Endothelial cell (in vitro differentiated cells): ENCODE measurements around the gene CCDC88A. TPM values are rescaled to one million over a fixed set of nuclear protein-coding genes. Genes with fewer than 3 reads are reported as not detected.

Source experiments
- DNase-seq: peaks from one replicate; pipeline ENCODE4 v3.0.0; 2021; ENCODE audit warnings: low spot score
- H3K27ac Mint-ChIP-seq: one replicate; pipeline ENCODE4 v1.8.0; 2021; ENCODE audit warnings: mixed read lengths, inconsistent platforms; ENCODE audit not compliant: unreplicated experiment
- H3K27me3 Mint-ChIP-seq: one replicate; pipeline ENCODE4 v1.8.0; 2021; ENCODE audit warnings: mild to moderate bottlenecking, moderate library complexity, mixed read lengths, inconsistent platforms; ENCODE audit not compliant: unreplicated experiment
- H3K36me3 Mint-ChIP-seq: one replicate; pipeline ENCODE4 v1.8.0; 2021; ENCODE audit warnings: mild to moderate bottlenecking, low read depth, mixed read lengths, inconsistent platforms; ENCODE audit not compliant: unreplicated experiment
- H3K4me1 Mint-ChIP-seq: one replicate; pipeline ENCODE4 v1.8.0; 2021; ENCODE audit warnings: mild to moderate bottlenecking, mixed read lengths, inconsistent platforms; ENCODE audit not compliant: unreplicated experiment
- H3K4me3 Mint-ChIP-seq: one replicate; pipeline ENCODE4 v1.8.0; 2021; ENCODE audit warnings: mild to moderate bottlenecking, mixed read lengths, inconsistent platforms; ENCODE audit not compliant: unreplicated experiment
- H3K9me3 Mint-ChIP-seq: one replicate; pipeline ENCODE4 v1.8.0; 2021; ENCODE audit warnings: mixed read lengths, inconsistent platforms; ENCODE audit not compliant: unreplicated experiment
- total RNA-seq: library from RNA; stranded (reverse); fragmentation: NEBNext Ultra II Directional; extraction: Animal tissue kit (Norgen Biotek cat#: 25700); gene quantifications from one replicate; pipeline ENCODE4 v1.2.1, GENCODE V29; 2021; ENCODE audit not compliant: unreplicated experiment
- TF ChIP-seq, protein P1 (sequence below): fragments of 200-600 bp; sonication (generic); IDR thresholded peaks from one replicate; pipeline ENCODE4 v1.5.0; 2021; ENCODE audit warnings: antibody characterized with exemption; ENCODE audit not compliant: unreplicated experiment

CCDC88A gene
- total RNA-seq, 1 donor from 2014 or later = 98.7 TPM

DNA sequence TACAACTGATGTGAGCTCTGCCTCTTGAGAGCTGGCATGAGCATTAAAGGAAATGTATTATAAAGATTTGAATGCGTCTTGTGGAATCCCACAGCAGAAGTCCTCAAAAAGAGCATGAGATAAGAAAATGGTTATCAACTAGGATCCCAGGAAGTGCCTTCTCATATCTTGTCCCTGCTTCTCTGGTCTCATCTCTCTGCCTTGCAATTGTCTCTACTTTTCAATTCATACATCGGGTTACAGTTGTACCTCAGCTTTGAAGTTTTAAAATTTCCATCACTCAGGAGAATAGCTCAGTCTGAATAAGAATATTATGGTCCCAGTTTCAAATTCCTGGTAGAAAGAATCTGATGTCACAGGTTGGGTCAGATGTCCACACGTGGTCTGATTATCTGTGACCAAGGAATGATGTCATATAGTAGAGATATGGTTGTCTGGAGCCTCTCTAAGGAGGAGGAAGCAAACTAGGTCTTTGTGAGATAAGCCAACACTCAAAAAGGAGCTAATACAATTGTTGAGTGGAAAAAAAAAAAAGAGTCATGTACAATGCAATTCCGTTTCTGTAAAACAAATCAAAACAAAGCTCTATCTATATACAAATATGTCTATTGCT, 21.7 kb upstream of the CCDC88A start:
- TF ChIP-seq, protein P1, sequence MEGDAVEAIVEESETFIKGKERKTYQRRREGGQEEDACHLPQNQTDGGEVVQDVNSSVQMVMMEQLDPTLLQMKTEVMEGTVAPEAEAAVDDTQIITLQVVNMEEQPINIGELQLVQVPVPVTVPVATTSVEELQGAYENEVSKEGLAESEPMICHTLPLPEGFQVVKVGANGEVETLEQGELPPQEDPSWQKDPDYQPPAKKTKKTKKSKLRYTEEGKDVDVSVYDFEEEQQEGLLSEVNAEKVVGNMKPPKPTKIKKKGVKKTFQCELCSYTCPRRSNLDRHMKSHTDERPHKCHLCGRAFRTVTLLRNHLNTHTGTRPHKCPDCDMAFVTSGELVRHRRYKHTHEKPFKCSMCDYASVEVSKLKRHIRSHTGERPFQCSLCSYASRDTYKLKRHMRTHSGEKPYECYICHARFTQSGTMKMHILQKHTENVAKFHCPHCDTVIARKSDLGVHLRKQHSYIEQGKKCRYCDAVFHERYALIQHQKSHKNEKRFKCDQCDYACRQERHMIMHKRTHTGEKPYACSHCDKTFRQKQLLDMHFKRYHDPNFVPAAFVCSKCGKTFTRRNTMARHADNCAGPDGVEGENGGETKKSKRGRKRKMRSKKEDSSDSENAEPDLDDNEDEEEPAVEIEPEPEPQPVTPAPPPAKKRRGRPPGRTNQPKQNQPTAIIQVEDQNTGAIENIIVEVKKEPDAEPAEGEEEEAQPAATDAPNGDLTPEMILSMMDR = no peak
- Mint-ChIP-seq H3K36me3 (no peaks in the 10 kb centered on the region), H3K4me1 (no peaks in the 10 kb centered on the region), H3K9me3 (no peaks in the 10 kb centered on the region), H3K4me3 (no peak overlapping the region), H3K27ac (no peak overlapping the region), H3K27me3 (peaks cover 3% of the 10 kb centered on the region)
- no peak for DNase-seq

- TF ChIP-seq, protein P1 = no peak
- no peak for DNase-seq
- no peak overlapping the region for H3K27ac Mint-ChIP-seq
- H3K4me1 Mint-ChIP-seq = no peaks in the 10 kb centered on the region
- peaks cover 3% of the 10 kb centered on the region for H3K27me3 Mint-ChIP-seq
- H3K36me3 Mint-ChIP-seq = no peaks in the 10 kb centered on the region
- H3K4me3 Mint-ChIP-seq = no peak overlapping the region
- no peaks in the 10 kb centered on the region for H3K9me3 Mint-ChIP-seq
Observed at GRCh38 chr2:55439101-55439397, 19.4 kb upstream of the CCDC88A start.

DNA sequence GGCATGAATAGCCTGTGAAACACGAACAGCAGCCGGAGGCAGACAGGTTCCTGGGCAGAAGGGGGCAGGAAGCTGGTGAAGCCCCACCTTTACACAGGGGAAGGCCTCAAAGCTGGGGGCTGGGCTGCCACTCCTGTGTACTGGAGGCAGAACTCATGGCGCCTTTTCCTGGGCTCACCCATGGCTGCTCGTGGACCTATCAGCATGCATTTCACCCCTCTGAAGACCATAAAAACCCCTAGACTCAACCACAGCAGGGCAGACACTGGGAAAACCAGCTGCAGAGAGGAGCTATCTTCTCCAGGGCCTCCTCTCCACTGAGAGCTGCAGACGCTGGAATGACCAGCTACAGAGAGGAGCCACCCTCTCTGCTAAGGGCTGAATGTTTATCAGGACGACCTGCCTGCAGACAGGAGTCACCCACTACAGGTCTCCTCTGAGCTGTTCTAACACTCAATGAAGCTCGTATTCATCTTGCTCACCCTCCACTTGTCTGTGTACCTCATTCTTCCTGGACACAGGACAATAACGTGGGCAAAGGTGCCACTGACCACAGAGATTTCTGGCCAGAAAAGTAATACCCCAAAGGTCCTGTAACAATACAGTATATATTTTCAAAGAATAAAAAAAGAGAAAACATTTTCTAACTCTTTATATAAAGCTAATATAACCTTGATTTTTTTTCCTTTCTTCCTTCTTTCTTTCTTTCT, 18.9 kb upstream of the CCDC88A start:
- TF ChIP-seq, protein P1 = no peak
- Mint-ChIP-seq H3K36me3 (no peaks in the 10 kb centered on the region), H3K27me3 (peaks cover 2% of the 10 kb centered on the region), H3K4me3 (no peak overlapping the region), H3K27ac (no peak overlapping the region), H3K9me3 (no peaks in the 10 kb centered on the region), H3K4me1 (no peaks in the 10 kb centered on the region)
- DNase-seq = no peak

DNA sequence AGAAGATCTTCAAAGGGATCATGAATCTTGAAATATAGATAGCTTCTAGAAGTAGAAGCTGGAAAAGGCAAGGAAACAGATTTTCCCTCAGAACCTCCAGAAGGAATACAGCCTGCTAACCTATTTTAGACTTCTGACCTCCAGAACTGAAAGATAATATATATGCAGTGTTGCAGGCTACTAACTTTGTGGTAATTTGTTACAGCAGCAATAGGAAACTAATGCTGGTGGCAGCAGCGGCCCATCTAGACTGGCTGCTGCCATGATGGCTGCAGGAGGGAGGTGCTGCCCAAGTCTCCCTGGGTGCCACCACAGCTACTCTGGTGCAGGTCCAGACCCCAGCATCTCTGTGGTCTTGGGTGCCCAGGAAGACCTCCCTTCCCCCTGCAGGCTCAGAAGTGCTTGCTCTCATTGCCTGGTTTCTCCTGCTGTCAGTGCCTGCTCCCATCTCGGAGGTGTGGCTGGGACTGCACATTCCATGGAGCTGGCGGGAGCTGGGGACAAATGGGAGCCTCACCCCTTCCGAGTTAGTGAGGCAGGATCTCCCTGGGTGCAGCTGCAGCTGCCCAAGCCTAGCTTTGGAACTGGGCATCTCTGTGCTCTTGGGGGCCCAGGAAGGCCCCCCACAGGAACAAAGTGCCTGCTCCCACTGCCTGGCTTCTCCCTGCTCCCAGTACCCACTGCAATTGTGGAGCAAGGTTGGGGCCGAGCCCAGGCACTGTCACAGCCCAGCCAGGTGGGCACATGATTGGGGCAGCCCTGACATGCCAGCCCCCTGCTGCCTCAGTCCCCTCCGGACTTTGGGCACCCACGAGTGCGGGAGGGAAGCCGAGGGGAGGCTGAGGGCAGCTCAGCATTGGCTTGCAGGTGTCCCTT, 18.1 kb upstream of the CCDC88A start:
- H3K27ac Mint-ChIP-seq = no peak overlapping the region
- no peak for DNase-seq
- H3K9me3 Mint-ChIP-seq = no peaks in the 10 kb centered on the region
- TF ChIP-seq, protein P1 = no peak
- no peaks in the 10 kb centered on the region for H3K4me1 Mint-ChIP-seq
- H3K27me3 Mint-ChIP-seq = no peaks in the 10 kb centered on the region
- no peaks in the 10 kb centered on the region for H3K36me3 Mint-ChIP-seq
- H3K4me3 Mint-ChIP-seq = no peak overlapping the region
